HCT116 (cell line): ENCODE data around the gene DDX6.

Experiments
- ELF1 ChIP-seq: IDR thresholded peaks from 2 replicates; pipeline ENCODE4 v1.6.1; 2012; ENCODE audit warnings: low read depth, borderline replicate concordance
- EZH2 ChIP-seq: fragments of 200-600 bp; sonication (generic); IDR thresholded peaks from 2 replicates; pipeline ENCODE4 v1.6.1; 2017; ENCODE audit warnings: antibody characterized with exemption, mixed run types
- EZH2phosphoT487 ChIP-seq: fragments of 200-600 bp; IDR thresholded peaks from 2 replicates; pipeline ENCODE4 v1.6.1; 2018; ENCODE audit warnings: antibody characterized with exemption, borderline replicate concordance
- JUND ChIP-seq: IDR thresholded peaks from 2 replicates; pipeline ENCODE4 v1.6.1; 2012
- POLR2A ChIP-seq: IDR thresholded peaks from 2 replicates; pipeline ENCODE4 v1.7.0; 2011; ENCODE audit warnings: borderline replicate concordance; ENCODE audit not compliant: insufficient read depth, insufficient read length; ENCODE audit errors: extremely low read depth
- TF ChIP-seq, protein P1 (sequence below): IDR thresholded peaks from 2 replicates; pipeline ENCODE4 v1.6.1; 2012
- TF ChIP-seq, protein P2 (sequence below), 3 experiments: fragments of 200-600 bp in 1 of 3; sonication (generic) in 1 of 3; IDR thresholded peaks in 2 of 3; conservative IDR thresholded peaks in 1 of 3; 2 replicates each; pipeline ENCODE4 v1.5.1; 2012 to 2017; ENCODE audit warnings: low read depth in 2 of 3, low read length in 2 of 3, antibody characterized with exemption in 1 of 3, borderline replicate concordance in 1 of 3, control low read depth in 1 of 3, mild to moderate bottlenecking in 1 of 3, mixed read lengths in 1 of 3, mixed run types in 1 of 3, moderate library complexity in 1 of 3; ENCODE audit not compliant: insufficient read depth in 1 of 3
- TF ChIP-seq, protein P3 (sequence below): IDR thresholded peaks from 2 replicates; pipeline ENCODE4 v1.6.1; 2012; ENCODE audit warnings: low read depth

DNA sequence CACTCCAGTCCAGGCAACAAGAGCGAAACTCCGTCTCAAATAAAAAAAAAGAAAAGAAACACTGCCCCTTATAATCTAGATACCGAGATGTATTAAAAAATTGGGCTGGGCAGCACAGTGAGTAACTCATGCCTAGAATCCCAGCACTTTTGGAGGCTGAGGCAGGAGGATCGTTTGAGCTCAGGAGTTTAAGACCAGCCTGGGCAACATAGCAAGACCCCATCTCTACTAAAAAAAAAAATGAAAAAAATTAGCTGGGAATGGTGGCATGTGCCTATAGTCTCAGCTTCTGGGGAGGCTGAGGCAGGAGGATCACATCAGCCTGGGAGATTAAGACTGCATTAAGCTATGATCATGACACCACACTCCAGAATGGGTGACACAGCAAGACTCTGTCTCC is 24.9 kb downstream of the DDX6 start:
- TF ChIP-seq, protein P1, sequence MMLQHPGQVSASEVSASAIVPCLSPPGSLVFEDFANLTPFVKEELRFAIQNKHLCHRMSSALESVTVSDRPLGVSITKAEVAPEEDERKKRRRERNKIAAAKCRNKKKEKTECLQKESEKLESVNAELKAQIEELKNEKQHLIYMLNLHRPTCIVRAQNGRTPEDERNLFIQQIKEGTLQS: no peak
- TF ChIP-seq, protein P2, sequence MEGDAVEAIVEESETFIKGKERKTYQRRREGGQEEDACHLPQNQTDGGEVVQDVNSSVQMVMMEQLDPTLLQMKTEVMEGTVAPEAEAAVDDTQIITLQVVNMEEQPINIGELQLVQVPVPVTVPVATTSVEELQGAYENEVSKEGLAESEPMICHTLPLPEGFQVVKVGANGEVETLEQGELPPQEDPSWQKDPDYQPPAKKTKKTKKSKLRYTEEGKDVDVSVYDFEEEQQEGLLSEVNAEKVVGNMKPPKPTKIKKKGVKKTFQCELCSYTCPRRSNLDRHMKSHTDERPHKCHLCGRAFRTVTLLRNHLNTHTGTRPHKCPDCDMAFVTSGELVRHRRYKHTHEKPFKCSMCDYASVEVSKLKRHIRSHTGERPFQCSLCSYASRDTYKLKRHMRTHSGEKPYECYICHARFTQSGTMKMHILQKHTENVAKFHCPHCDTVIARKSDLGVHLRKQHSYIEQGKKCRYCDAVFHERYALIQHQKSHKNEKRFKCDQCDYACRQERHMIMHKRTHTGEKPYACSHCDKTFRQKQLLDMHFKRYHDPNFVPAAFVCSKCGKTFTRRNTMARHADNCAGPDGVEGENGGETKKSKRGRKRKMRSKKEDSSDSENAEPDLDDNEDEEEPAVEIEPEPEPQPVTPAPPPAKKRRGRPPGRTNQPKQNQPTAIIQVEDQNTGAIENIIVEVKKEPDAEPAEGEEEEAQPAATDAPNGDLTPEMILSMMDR (IDR thresholded peaks at IDR 0.05 in 2 of 3, conservative IDR thresholded peaks at IDR 0.05 in 1 of 3; ENCODE audit: borderline replicate concordance in 1 of 3, insufficient read depth in 1 of 3, low read depth in 2 of 3, low read length in 2 of 3): no peak
- TF ChIP-seq EZH2phosphoT487: no peak
- TF ChIP-seq, protein P3, sequence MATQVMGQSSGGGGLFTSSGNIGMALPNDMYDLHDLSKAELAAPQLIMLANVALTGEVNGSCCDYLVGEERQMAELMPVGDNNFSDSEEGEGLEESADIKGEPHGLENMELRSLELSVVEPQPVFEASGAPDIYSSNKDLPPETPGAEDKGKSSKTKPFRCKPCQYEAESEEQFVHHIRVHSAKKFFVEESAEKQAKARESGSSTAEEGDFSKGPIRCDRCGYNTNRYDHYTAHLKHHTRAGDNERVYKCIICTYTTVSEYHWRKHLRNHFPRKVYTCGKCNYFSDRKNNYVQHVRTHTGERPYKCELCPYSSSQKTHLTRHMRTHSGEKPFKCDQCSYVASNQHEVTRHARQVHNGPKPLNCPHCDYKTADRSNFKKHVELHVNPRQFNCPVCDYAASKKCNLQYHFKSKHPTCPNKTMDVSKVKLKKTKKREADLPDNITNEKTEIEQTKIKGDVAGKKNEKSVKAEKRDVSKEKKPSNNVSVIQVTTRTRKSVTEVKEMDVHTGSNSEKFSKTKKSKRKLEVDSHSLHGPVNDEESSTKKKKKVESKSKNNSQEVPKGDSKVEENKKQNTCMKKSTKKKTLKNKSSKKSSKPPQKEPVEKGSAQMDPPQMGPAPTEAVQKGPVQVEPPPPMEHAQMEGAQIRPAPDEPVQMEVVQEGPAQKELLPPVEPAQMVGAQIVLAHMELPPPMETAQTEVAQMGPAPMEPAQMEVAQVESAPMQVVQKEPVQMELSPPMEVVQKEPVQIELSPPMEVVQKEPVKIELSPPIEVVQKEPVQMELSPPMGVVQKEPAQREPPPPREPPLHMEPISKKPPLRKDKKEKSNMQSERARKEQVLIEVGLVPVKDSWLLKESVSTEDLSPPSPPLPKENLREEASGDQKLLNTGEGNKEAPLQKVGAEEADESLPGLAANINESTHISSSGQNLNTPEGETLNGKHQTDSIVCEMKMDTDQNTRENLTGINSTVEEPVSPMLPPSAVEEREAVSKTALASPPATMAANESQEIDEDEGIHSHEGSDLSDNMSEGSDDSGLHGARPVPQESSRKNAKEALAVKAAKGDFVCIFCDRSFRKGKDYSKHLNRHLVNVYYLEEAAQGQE: no peak
- no peak for TF ChIP-seq POLR2A
- TF ChIP-seq JUND: no peak
- no peak for TF ChIP-seq ELF1
- TF ChIP-seq EZH2: no peak
